ENCODE measurements around the gene RUFY4.
"Not testable (repeated sequence)": the region's sequence is repeated elsewhere in the genome, so short reads cannot be mapped to it uniquely, and the experiment has no call there.

RUFY4 gene

DNA sequence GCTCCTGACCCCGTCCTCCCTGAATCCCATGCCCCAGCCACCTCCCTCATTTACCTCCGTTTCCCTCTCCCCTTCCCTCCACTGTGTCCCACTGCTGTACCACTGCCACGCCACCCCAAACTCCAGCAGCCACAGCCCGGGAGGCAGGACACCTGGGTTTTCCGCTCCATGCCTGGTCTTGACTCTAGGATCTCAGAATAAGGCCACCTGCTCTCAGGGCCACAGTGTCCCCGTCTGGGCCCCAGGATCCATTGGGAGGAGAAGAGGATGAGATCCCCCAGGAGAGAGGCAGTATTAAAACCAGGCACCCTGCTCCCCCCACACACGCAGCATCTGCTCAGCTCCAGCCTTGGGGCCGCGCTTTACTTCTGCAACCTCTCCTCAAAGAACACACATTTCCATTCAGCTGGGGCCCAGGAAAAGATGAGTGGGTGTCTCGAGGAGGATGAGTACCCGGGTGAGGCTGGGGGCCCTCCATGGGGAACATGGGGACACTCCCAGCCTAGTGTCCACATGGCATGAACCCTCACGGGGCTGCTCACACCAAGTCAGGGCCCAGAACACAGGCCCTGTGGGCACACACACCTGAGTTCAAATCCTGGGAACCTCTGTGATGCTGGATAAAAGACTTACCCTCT lies 33.5 kb upstream of the RUFY4 start:
- TF ChIP-seq GATA1 (IDR thresholded peaks at IDR 0.05; ENCODE audit: low read depth, low read length) (no peak), POLR2A (IDR thresholded peaks at IDR 0.05; ENCODE audit: low read length) (no peak)
- no peak for DNase-seq

DNA sequence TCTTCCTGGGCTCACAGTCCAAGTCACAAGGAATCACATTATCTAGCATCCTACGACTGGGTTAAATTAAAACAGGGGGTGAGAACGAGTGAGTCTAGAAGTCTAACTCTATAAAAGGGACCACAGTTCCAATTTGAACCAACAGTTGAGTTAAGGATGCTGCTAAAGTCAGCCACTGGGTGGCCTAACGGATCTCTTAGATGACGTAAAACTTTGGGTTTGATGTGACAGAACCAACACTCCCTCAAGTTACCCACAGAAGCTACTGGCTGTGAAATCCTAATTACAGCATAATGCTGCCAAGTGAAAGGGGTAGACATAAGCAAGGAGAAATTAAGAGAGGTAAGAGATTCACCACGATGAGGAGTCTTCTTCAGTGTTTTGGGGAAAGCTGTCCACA lies 32.7 kb upstream of the RUFY4 start:
- DNase-seq: no peak

DNA sequence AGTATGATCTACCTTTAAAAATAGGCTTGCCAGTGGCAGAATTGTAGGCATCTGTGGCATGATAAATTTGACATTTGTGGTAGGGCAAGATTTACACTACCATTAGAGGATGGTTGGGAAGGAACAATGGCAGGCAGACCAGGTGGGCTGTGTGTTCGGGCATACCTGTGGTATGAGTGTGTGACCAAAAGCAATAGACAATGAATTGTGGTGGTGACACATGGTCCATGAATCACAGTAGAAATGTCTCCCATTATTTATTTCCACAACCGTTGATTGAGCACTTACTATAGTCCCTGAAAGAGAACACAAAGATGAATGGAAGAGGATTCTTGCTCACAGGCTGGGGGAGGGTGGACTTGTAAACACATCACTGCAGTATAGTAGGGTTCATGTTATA lies 29.9 kb upstream of the RUFY4 start:
- no peak for TF ChIP-seq GATA1 (IDR thresholded peaks at IDR 0.05; ENCODE audit: low read depth, low read length)
- no peak for TF ChIP-seq POLR2A (IDR thresholded peaks at IDR 0.05; ENCODE audit: low read length)
- no peak for DNase-seq

More for the DNA sequence above, 32.7 kb upstream of the RUFY4 start:
- TF ChIP-seq POLR2A (IDR thresholded peaks at IDR 0.05; ENCODE audit: low read length) (no peak), GATA1 (IDR thresholded peaks at IDR 0.05; ENCODE audit: low read depth, low read length) (no peak)

DNA sequence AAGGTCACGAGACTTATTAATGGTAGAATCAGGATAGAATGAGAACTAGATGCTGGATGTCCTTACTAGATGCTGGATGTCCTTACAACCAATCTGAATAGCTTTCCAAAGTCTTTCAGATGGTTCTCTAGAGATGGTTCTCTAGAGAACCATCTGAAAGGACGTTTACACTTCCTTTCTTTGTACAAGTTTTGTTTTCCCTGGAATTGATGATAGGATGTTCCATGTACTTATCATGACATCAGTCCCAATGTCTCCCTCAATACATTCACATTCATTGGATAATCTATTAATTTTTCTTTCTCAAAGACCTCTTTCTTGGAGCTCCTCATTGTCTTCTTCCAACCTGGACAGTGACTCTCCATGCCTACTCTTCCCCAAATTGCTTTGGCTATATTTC lies 28.2 kb upstream of the RUFY4 start:
- no peak for DNase-seq
- TF ChIP-seq POLR2A (IDR thresholded peaks at IDR 0.05; ENCODE audit: low read length): no peak
- TF ChIP-seq GATA1 (IDR thresholded peaks at IDR 0.05; ENCODE audit: low read depth, low read length): no peak

DNA sequence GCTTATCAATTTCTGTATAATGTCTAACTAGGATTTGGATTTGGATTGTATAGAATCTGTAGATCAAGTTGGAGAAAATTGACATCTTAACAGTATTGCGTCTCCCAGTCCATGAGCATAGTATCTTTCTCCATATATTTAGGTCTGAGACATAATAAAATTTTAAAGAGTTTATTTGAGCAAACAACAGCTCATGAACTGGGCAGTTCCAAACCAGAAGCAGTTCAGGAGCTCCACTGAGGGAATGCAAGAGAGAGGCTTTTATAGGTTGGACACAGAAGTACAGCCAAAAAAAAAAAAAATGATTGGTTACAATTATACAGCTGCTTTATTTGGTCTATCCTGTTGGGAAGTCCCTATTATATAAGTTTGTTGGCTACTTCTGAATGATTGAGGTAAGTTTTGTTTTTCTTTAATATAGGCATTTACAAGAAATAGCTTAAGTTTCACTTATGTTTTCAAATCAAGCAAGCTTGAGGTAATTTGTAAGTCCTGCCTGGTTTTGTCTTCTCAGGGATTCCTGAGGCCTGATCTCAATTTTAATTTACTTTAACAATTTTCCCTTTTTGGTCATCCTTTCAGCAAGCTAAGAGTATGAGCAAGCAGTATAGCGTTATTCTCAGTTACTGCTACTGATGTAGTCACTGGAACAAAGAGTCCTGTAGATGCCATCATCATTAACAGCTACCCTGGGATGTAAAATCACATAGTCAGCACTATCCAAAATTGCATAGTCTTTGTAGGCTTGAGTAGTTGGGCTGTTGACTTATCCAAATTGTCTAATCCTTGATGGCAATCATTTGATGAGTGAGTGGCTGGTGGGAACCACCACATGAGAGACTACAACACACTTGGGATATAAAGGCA lies 27.5 kb upstream of the RUFY4 start:
- no peak for TF ChIP-seq POLR2A (IDR thresholded peaks at IDR 0.05; ENCODE audit: low read length)
- TF ChIP-seq GATA1 (IDR thresholded peaks at IDR 0.05; ENCODE audit: low read depth, low read length): no peak
- DNase-seq: no peak

DNA sequence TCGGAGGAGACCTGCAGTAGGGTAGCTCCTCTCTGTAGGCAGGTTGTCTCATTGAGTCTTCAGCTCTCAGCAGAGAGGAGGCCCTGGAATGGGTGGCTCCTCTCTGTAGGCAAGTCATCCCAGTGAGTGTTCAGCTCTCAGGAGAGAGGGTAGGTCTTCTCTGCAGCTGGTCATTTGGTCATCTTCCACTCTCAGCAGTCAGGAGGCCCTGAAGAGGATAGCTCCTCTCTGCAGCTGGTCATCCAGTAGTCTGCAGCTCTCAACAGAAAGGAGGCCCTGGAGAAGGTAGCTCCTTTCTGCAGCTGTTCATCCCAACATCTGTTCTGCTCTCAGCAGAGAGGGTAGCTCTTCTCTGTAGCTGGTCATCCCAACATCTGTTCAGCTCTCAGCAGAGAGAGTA lies 26.0 kb upstream of the RUFY4 start:
- TF ChIP-seq POLR2A (IDR thresholded peaks at IDR 0.05; ENCODE audit: low read length) (no peak), GATA1 (IDR thresholded peaks at IDR 0.05; ENCODE audit: low read depth, low read length) (no peak)
- DNase-seq: no peak

DNA sequence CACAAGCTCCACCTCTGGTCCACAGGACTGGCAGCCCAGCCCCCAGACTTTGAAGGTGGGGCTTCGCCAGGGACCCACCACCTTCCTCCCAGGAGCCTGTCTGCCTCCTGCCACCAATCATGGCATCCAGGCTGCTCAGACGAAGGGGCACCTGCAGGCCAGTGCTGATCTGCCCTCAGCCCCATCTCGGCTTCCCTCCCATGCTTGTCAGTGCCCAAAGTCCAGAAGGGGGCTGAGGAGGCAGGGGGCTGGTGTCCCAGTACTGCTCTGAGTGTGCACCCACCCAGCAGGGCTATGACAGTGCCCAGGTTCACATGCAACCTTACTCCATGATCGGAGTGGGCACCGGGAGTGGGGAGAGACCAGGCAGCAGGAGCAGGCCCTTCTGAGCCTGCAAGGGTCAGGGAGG lies 25.3 kb upstream of the RUFY4 start:
- TF ChIP-seq POLR2A (IDR thresholded peaks at IDR 0.05; ENCODE audit: low read length) (no peak), GATA1 (IDR thresholded peaks at IDR 0.05; ENCODE audit: low read depth, low read length) (no peak)
- DNase-seq: no peak

DNA sequence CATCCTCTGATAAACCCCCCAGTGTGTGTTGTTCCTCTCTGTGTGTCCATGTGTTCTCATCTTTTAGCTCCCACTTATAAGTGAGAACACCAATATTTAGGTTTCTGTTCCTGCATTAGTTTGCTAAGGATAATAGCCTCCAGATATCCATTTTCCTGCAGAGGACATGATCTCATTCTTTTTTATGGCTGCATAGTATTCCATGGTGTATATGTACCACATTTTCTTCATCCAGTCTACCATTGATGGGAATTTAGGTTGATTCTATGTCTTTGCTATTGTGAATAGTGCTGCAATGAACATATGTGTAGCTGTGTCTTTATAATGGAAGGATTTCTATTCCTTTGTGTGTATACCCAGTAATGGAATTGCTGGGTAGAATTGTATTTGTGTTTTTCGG lies 24.5 kb upstream of the RUFY4 start:
- not testable (repeated sequence) for DNase-seq

DNA sequence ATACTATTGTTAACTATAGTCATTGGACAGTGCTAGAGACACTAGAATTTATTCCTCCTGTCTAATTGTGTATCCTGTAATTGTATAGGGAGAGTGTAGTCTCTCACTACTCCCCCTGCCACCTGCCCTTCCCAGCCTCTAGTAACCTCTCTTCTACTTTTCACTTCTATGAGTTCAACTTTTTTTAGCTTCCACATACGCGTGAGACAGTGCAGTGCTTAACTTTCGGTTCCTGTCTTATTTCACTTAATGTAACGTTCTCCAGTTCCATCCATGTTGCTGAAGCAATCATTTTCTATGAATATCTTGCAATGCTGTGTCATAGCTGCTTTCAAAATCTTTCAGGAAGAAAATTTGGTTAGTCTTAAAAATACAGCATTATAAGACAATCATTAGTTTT lies 22.8 kb upstream of the RUFY4 start:
- DNase-seq: no peak
- no peak for TF ChIP-seq POLR2A (IDR thresholded peaks at IDR 0.05; ENCODE audit: low read length)
- no peak for TF ChIP-seq GATA1 (IDR thresholded peaks at IDR 0.05; ENCODE audit: low read depth, low read length)

DNA sequence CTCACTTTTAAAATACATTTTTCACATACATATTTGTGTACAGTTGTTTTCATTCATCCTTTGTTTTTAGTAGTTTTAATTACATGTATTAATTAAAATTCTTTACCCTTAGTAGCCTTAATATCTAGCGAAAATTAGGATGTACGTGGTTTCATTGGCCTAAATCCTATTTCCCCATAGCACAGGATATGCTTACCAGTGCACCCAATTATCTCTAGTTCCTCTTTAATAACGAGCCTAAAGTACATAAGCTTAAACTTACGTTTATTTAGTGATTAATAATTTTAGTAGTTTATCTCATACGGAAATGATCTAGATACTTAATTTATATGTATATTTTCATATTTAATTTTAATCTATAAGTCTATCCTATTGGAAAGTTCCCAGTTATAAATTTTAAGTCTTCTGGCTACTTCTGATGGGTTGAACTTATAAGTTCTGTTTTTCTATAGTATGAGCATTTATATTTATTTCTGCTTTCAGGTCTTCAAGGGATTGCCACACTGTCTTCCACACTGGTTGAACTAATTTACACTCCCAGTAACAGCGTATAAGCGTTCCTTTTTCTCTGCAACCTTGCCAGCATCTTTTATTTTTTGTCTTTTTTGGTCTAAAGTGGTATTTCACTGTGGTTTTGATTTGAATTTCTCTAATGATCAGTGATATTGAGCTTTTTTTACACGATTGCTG lies 21.4 kb upstream of the RUFY4 start:
- TF ChIP-seq GATA1 (IDR thresholded peaks at IDR 0.05; ENCODE audit: low read depth, low read length): no peak
- TF ChIP-seq POLR2A (IDR thresholded peaks at IDR 0.05; ENCODE audit: low read length): no peak

DNA sequence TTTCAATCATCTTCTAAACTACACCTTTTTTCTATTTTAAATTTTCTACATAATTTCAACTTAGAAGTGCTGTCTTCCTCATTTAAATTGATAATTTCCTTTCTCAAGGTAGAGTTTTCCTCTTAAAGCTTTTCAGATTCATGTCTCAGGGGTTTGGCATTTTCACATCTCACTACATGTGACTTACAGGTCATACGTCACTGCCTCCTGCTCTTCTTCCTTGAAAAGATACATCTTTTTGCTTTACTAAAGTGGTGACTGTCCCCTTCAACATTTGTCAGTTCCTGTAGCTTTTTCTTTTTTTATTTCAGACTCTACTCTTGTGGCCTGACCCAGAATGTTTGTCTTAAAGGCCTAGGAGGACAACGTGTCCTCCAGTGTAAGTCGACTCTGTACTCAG lies 17.1 kb upstream of the RUFY4 start:
- TF ChIP-seq POLR2A (IDR thresholded peaks at IDR 0.05; ENCODE audit: low read length) (no peak), GATA1 (IDR thresholded peaks at IDR 0.05; ENCODE audit: low read depth, low read length) (no peak)
- DNase-seq: no peak

More for the DNA sequence above, 21.4 kb upstream of the RUFY4 start:
- DNase-seq: no peak

DNA sequence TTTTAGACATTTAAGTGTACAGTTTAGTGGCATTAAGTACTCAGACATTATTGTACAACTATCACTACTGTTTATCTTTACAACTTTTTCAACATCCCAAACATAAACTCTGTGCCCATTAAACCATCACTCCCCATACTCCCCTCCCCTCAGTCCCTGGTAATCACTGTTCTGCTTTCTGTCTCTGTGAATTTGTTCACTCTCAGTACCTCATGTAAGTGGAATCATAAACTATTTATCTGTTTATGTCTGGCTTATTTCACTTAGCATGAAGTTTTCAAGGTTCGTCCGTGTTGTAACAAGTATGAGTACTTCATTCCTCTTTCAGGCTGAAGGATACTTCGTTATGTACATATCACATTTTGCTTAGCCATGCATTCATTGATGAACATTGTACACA lies 9.8 kb upstream of the RUFY4 start:
- TF ChIP-seq GATA1 (IDR thresholded peaks at IDR 0.05; ENCODE audit: low read depth, low read length) (no peak), POLR2A (IDR thresholded peaks at IDR 0.05; ENCODE audit: low read length) (no peak)
- no peak for DNase-seq

DNA sequence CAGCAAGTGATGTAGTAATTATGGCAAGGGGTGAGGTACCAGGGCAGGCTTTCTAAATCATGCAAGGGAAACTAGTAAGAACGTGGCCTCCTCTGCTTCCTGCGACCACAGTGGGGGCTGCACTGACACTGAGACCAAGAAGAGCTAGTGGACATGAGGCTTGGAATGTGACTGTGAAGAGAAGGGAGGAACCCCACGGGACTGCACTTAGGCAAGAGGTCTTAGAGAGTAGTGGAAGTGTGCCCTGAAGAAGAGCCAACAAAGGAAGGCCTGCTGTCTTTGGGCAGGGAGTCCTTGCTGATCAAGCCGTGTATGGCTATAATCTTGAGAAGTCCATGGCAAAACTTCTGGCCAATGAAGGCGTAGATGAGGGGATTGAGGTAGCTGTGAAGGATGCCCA lies 8.9 kb upstream of the RUFY4 start:
- no peak for TF ChIP-seq GATA1 (IDR thresholded peaks at IDR 0.05; ENCODE audit: low read depth, low read length)
- TF ChIP-seq POLR2A (IDR thresholded peaks at IDR 0.05; ENCODE audit: low read length): no peak

DNA sequence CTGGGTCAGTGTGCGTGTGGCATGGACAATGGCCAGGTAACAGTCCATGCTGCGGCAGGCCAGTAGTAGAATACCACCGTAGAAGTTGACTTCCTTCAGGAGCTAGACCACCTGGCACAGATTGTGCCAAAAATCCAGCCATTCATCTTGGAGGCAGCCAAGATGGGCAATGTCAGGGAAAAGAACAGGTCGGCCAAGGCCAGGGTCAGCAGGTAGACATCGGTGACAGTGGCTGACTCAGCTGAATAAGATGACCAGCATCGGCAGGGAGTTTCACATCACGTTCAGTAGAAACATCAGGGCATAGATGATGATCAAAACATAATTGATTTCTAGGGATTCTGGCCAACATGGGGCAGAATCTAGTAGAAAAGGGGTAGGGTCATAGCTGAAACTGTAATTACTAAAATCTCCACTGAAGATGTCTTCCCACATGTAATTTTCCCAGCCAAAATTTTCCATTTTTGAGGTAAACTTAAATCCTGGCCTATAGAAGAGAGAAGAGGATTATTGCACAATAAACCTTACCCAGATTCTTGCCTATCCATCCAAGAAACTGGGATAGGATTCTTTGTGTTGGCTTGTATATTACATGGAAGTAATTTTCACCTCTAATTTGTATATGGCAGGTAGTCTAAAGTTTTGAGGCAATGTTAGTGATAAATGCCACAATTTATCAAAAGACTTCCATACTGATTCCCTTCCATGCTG lies 7.9 kb upstream of the RUFY4 start:
- DNase-seq: no peak

More for the DNA sequence above, 8.9 kb upstream of the RUFY4 start:
- no peak for DNase-seq

More for the DNA sequence above, 7.9 kb upstream of the RUFY4 start:
- TF ChIP-seq GATA1 (IDR thresholded peaks at IDR 0.05; ENCODE audit: low read depth, low read length) (no peak), POLR2A (IDR thresholded peaks at IDR 0.05; ENCODE audit: low read length) (no peak)

All from erythroblast (primary cell).